ENCODE measurements around the gene ADGRL3.
"Not testable (repeated sequence)": the region's sequence is repeated elsewhere in the genome, so short reads cannot be mapped to it uniquely, and the experiment has no call there.

ADGRL3 gene

GRCh38 chr4:61924131-61924530 is 724.0 kb downstream of the ADGRL3 start:
- no peak for DNase-seq

GRCh38 chr4:61933527-61933926 is 733.4 kb downstream of the ADGRL3 start:
- DNase-seq: no peak

DNA sequence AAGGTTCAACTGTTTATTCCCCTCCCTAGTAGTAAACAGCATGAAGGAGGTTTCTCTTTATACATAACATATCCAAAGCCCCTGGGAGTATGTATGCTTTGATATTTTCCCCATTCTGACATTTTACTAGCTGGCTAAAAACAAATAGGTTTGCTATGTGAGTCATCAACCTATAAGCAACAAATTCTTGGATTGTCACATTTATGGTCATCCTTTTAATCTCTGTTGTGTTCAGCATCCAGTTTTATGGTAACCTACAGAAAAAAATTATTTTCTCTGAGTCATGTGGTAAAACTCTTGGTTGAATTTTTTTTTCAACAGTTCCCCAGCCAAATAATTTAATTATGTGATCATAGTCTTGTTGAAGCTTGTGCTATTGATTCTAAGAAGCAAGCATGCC is 734.1 kb downstream of the ADGRL3 start:
- no peak for DNase-seq

DNA sequence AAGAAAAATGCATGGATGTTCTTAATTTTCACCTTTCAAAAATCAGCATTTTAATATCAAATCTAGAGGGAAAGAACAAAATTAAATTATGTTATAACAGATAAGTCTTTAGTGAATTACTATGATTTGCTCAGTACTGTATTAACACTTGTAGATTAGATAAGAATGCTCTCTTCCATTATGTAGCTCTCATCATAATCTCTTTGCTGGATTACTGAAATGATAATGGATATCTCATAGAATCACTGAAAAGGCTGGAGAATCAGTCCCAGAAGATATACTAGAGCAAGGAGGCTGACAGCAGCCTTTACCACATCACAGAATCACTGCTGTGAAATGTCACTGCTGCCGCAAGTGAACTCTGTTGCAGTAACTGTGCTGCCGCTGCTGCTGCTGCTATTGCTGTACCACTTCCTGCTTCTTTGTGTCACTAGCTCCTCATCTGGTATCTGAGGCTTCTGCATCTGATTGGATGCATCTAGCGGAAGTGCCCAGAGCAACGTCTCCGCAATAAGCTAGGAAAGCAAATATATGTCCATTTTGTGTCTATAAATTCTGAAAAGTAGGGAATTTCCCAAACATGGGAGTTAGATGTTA is 738.2 kb downstream of the ADGRL3 start:
- DNase-seq: no peak

DNA sequence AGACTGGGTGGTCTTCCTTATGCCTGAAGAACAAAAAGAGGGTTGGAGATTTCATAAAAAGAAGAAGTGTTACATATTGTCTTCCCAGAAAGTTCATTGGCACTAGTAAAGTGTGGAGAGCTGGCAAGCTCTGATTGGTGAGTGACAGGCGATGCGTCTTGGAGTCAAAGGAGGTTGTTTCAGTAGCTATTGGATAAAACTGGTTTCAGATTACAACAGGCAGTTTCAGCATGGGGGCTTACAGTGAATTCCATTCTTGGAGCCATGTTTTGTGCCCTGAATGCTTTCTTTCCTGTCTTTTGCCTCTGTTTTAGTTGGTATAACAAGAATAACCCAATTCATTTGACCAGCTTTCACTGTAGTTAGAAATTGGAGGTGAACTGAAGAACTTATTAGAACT is 750.5 kb downstream of the ADGRL3 start:
- no peak for DNase-seq

DNA sequence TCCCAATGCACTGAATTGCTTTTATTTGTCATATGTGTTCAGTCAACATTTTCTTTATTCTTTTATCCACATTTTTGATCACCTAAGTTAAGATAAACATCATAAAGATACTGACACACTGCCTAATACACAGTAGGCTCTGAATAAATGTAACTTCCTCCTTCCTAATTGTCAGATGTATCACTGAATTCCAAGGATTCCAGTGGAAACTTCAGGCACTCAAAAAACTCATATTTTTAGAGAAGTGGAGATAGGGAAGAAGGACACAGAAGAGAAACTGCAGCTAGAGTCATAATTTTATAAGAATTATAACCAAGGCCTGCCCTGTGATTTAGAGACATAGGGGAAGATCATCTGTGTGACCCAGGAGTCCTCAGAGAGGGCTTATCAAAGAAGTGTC is 753.3 kb downstream of the ADGRL3 start:
- DNase-seq: no peak

DNA sequence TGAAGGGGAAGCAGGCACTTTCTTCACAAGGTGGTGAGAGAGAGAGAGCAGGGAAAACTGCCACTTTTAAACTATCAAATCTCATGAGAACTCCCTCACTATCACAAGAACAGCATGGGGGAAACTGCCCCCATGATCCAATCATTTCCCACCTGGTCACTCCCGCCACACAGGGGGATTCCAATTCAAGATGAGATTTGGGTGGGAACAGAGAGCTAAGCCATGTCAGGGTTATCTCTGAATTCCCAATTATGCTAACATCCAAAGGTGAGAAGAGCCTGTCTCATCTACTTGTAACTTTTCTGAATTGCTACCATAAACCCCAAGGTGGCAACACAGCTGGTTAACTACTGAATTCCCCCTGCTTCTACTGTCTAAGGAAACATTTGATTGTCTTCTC is 758.5 kb downstream of the ADGRL3 start:
- DNase-seq: no peak

DNA sequence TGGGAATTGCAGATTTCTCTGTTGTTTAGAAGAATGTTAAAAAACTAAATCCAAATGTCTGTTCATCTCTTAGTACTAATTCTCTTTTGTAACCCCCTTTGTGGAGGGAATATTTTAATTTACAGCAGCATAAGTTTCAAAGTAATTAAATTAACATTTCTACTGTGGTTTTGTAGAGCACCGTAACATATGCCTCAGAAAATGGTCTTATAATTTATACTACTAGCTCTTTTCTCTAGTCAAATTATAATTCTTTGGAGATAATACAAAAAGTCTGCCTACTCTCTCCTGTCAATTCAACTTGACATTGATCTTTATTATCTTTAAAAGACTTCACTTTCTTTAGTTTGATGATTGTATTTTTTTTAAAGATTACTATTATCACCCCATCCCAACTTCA is 759.0 kb downstream of the ADGRL3 start:
- DNase-seq: no peak

DNA sequence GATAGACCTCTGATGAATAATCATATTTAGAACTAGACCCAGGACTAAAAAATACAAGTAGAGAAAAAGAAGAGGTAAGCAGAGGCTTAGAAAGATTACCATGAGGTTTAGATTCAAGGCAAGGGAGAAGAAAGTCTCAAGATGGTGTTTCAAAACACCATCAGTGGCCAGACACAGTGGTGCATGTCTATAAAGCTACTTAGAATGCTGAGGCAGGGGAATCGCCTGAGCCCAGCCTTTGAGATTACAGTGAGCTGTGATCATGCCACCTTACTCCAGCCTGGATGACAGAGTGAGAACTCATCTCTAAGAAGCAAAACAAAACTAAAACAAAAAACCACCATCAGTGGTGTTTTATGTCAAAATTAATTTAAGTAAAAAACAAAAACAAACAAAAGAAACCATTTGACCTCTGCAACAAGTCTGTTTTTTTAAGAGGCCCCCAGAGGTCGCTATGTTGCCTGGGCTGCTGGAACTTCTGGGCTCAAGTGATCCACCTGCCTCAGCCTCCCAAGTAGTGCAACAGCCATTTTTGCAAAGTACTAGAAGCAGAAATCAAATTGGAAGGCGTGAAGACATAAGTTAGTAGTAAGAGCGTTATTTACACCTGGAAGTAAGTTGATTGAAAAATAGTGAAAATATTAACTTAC is 784.3 kb downstream of the ADGRL3 start:
- DNase-seq: no peak

GRCh38 chr4:61985426-61985825 is 785.3 kb downstream of the ADGRL3 start:
- DNase-seq: no peak

DNA sequence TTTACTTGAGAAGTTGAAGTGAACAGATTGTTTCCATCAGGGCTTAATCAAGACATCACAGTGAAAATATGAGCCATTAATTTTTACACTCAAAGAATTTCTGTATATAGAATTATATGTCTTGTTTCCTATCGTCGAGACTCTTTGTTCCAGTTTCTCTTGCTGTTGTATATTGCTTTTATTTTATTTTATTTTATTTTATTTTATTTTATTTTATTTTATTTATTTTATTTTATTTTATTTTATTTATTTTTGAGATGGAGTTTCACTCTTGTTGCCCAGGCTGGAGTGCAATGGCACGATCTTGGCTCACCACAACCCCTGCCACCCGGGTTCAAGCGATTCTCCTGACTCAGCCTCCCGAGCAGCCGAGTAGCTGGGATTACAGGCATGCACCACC is 786.8 kb downstream of the ADGRL3 start:
- not testable (repeated sequence) for DNase-seq

- DNase-seq: no peak
Observed at GRCh38 chr4:61992351-61992750, 792.2 kb downstream of the ADGRL3 start.

GRCh38 chr4:61994036-61994435 is 793.9 kb downstream of the ADGRL3 start:
- DNase-seq: no peak

DNA sequence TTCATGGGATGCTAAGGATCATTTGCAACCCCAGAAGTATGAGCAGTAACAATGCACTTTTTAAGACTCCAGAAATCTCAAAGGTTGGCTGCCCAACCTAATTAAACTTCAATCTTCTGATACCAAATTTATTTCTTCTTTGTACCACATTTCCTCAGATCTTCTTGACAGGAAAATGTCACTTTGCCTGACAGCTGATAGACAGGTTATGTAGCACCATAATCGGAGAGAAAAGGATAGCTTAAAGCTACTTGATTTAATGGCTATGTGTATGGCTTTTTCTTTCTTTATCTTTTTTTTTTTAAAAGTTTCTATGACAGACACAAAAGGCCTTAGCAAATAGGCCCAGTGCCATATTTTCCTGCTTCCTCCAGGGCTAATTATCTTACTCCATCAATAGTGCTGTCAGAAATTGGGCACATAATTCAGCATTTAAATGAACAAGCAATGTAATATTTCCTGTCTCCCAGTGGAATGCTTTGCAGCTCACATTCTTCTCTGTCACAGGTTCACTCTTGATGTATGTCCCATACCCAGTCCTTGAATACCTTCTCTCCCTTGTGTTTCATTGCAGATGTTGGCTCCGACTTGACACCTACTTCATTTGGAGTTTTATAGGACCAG is 795.7 kb downstream of the ADGRL3 start:
- no peak for DNase-seq

DNA sequence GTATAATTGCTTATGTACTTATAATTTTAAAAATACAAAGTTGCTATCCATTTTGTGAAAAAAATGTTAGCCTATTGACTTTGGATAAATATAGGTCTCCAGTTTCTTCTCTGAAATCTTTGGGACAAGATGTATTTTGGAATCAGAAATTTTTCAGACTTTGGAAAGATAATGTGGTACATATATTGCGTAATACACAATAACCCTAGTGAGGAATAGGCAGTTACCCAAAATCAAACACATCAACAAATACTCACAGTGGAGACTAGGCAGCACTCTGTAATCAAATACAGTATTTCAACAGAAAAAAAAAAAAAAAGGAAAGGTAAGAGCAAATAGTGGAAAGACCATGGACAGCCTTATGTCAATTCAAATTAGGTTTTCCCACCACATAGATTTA is 796.8 kb downstream of the ADGRL3 start:
- no peak for DNase-seq

DNA sequence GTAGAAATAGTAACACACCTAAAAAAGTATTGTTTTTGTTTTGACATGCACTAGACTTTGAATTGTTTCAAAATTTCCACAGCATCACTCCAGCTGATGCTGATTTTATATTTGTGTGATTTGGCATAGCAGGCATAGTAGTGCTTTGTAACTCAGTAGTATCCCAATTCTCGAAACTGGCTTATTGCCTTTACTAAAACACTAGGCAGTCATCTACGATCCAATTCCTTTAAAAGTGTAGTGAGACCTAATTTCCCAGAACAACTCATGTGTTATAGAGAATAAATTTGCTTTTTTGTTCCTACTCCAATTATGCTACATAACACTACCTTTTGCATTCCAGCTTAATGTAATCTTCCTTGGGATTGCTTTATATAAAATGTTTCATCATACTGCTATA is 797.7 kb downstream of the ADGRL3 start:
- no peak for DNase-seq

- no peak for DNase-seq
Observed at GRCh38 chr4:62003695-62004094, 803.6 kb downstream of the ADGRL3 start.

GRCh38 chr4:62004881-62005280 is 804.8 kb downstream of the ADGRL3 start:
- DNase-seq: no peak

DNA sequence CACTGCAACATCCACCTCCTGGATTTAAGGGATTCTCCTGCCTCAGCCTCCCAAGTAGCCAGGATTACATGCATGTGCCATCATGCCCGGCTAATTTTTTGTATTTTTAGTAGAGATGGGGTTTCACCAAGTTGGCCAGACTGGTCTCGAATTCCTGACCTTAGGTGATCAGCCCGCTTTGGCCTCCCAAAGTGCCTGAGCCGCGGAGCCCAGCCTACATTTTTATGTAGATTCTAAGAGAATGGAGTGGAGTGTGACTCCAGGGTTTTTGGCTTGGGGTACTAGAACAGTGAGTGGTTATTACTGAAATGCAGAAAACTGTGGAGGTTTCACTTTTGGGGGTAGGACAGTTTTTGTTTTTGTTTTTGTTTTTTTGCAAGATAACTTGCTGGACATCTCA is 806.0 kb downstream of the ADGRL3 start:
- DNase-seq: no peak

GRCh38 chr4:62015043-62015739 is 815.1 kb downstream of the ADGRL3 start:
- no peak for DNase-seq

DNA sequence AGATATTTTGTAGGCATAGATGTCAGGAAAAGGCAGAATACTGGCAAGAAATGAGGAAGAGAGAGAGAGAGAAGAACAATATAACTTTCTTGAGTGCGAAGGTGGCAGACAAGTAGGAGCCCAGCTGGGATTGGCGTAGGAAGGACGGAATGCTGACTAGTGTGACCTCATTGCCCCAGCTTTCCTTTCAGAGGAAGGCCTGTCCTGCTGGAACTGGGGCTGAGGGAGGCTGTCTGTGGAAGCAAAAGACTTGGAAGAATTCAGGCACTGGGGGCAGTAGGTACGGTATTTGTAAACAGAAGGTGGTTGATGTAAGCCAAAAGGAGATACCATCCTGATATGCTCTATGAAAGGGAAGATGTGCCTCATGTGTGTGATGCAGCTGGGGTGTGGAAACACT is 818.4 kb downstream of the ADGRL3 start:
- DNase-seq: no peak

DNA sequence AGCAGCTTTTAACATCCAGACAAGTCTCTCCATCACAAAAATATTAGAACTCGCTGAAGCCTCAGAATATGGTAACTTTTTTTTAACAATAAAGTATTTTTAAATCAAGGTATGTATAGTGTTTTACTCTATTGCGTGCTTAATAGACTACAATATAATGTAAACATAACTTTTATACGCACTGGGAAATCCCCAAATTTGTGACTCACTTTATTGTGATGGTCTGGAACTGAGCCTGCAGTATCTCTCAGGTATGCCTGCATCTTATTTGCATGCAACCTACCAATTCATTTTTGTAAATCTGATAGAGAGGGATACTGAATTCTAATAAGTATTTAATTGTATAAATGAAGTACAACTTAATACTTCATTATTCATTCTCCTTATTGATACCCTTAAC is 823.5 kb downstream of the ADGRL3 start:
- DNase-seq: no peak

DNA sequence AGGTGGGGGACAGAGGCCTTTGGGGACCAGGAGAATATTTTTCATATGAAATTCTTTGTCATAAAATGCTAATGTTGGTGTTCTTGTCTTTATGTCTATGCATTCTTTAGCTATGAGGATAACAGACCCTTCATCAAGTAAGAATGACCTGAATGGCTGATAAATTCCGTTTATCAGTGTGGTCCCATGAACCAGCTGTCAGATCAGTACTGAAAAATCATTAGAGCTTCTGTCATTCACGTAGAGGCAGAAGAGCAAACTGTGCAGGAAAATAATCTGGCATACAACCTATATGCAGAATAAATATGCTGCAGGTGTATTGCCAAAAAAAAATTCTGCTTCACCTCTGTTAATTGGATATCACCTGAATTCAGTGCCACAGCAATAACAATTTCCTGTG is 828.6 kb downstream of the ADGRL3 start:
- DNase-seq: no peak

GRCh38 chr4:62030958-62031357 is 830.8 kb downstream of the ADGRL3 start:
- DNase-seq: no peak
